Breast epithelium (tissue), 4 donors: ENCODE data around the gene LRRC15. TPM values are rescaled to one million over a fixed set of nuclear protein-coding genes. Genes with fewer than 3 reads are reported as not detected.

Experiments
- DNase-seq, 2 donors: peaks; one replicate each; pipeline ENCODE4 v3.0.0-alpha.2; 2019; ENCODE audit warnings: low spot score in 2 of 2
- H3K27ac ChIP-seq, 2 donors: fragments of 200-600 bp; sonication (generic) in 1 of 2; one replicate each; pipeline ENCODE4 v1.5.1; 2016 to 2019; ENCODE audit warnings: mild to moderate bottlenecking in 1 of 2
- H3K27me3 ChIP-seq, 2 donors: fragments of 200-600 bp; sonication (generic) in 1 of 2; one replicate each; pipeline versions ENCODE4 v1.5.1 to v1.6.0; 2017 to 2019; ENCODE audit warnings: control low read depth in 1 of 2, mild to moderate bottlenecking in 1 of 2
- H3K36me3 ChIP-seq: fragments of 200-600 bp; one replicate; pipeline ENCODE4 v1.5.1; 2019
- H3K4me1 ChIP-seq, 2 donors: fragments of 200-600 bp; sonication (generic); one replicate each; pipeline ENCODE4 v1.5.1; 2016 to 2019; ENCODE audit warnings: control low read depth in 1 of 2
- H3K4me3 ChIP-seq, 3 donors: fragments of 200-600 bp; sonication (generic); 1 replicate in 2 of 3; 2 replicates in 1 of 3; pipeline ENCODE4 v1.5.1; 2016 to 2019; ENCODE audit warnings: mild to moderate bottlenecking in 3 of 3, moderate library complexity in 2 of 3
- H3K9me3 ChIP-seq, 2 donors: fragments of 200-600 bp; sonication (generic) in 1 of 2; one replicate each; pipeline ENCODE4 v1.5.1; 2016 to 2019; ENCODE audit warnings: control low read depth in 1 of 2
- POLR2A ChIP-seq: fragments of 450-650 bp; IDR thresholded peaks from one replicate; pipeline ENCODE4 v1.6.1; 2016; ENCODE audit warnings: antibody characterized with exemption, mild to moderate bottlenecking, moderate library complexity
- POLR2AphosphoS5 ChIP-seq, 3 donors: sonication (generic); formaldehyde crosslinking; IDR thresholded peaks; one replicate each; pipeline ENCODE4 v1.6.1; 2017; ENCODE audit warnings: antibody characterized with exemption in 3 of 3
- intact Hi-C: fragments of 100-400 bp; cut with DNase I; formaldehyde crosslinking; loops from one replicate; pipeline ENCODE4 v1.15.1; 2023; ENCODE audit warnings: low total_unique reads
- total RNA-seq, 3 donors: library from RNA; depleted of rRNA; stranded (reverse); fragments of >200 nt; gene quantifications; one replicate each; pipeline ENCODE4 v1.1.0, GENCODE V29; 2016
- TF ChIP-seq, protein P1 (sequence below), 3 donors: fragments of 450-650 bp; IDR thresholded peaks; one replicate each; pipeline ENCODE4 v1.5.1; 2016 to 2017; ENCODE audit warnings: antibody characterized with exemption in 3 of 3, mild to moderate bottlenecking in 3 of 3, moderate library complexity in 3 of 3

LRRC15 gene
- total RNA-seq, 3 donors from 2014 or later = 0.15 to 0.48 (median 0.33) TPM

DNA sequence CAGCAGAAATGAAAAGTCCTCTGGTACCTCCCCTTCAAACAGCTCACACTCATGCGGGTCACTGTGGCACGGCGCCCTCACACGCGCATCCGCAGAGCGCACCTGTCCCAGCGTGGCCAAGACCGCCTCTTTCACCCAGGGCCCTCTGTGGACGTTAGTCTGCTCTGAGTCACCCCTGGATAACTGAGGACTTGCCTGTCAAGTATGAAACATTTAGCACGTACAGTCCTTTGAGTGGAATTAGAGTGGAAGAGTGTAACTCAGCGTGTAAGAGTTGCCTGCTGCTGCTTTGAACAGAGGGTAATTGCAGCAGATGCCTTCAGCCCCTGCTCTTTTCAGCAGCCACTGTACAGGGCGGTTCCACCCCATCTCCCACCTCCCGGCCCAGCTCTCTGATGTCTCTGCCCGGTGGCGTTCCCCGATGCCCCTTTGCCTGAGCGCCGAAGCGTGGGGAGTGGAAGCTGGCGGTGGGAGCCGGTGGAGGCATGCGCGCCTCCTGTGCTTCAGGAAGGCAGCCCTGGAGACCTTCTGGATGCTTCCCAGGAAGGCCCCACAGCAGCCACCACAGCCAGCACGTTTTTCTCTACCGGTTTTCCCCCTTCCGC is 41.4 kb downstream of the LRRC15 start:
- DNase-seq = no peak
- Histone ChIP-seq H3K36me3 (no peaks in the 10 kb centered on the region), H3K4me1 (no peaks in the 10 kb centered on the region), H3K4me3 (no peak overlapping the region), H3K27me3 (no peaks in the 10 kb centered on the region), H3K9me3 (no peaks in the 10 kb centered on the region), H3K27ac (no peak overlapping the region)
- TF ChIP-seq POLR2AphosphoS5 (IDR thresholded peaks at IDR 0.05) = no peak
- no peak for TF ChIP-seq POLR2A
- TF ChIP-seq, protein P1, sequence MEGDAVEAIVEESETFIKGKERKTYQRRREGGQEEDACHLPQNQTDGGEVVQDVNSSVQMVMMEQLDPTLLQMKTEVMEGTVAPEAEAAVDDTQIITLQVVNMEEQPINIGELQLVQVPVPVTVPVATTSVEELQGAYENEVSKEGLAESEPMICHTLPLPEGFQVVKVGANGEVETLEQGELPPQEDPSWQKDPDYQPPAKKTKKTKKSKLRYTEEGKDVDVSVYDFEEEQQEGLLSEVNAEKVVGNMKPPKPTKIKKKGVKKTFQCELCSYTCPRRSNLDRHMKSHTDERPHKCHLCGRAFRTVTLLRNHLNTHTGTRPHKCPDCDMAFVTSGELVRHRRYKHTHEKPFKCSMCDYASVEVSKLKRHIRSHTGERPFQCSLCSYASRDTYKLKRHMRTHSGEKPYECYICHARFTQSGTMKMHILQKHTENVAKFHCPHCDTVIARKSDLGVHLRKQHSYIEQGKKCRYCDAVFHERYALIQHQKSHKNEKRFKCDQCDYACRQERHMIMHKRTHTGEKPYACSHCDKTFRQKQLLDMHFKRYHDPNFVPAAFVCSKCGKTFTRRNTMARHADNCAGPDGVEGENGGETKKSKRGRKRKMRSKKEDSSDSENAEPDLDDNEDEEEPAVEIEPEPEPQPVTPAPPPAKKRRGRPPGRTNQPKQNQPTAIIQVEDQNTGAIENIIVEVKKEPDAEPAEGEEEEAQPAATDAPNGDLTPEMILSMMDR (IDR thresholded peaks at IDR 0.05) = no peak
- intact Hi-C loops = loop anchor here (10.0 kb wide), 1 partner anchor 1247 kb away; no protein-coding TSS in a partner anchor

DNA sequence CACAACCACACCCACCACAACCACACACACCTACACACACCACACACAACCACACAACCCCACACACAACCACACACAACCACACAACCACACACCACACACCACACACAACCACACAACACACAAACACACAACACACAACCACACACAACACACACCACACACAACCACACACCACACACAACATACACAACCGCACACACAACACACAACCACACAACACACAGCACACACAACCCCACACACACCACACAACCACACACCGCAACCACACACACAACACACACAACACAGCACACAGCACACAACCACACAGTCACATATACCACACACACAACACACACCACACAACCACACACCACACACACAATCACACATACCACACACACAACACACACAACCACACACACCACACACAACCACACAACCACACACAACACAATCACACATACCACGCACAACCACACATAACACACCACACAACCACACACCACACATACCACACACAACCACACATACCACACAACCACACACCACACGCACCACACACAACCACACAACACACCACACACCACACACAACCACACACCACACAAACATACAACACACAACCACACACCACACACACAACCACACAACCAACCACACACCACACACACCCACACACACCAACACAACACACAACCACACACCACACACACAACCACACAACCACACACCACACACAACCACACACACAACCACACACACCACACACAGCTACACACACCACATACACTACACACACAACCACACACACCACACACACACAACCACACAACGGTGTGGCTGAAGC is 42.1 kb downstream of the LRRC15 start:
- DNase-seq = no peak
- intact Hi-C loops = loop anchor here (10.0 kb wide), 1 partner anchor 1247 kb away; no protein-coding TSS in a partner anchor
- H3K4me3 ChIP-seq = no peak overlapping the region
- H3K27me3 ChIP-seq = no peaks in the 10 kb centered on the region
- H3K9me3 ChIP-seq = no peaks in the 10 kb centered on the region
- no peaks in the 10 kb centered on the region for H3K4me1 ChIP-seq
- H3K27ac ChIP-seq = no peak overlapping the region
- no peaks in the 10 kb centered on the region for H3K36me3 ChIP-seq
- TF ChIP-seq, protein P1 (IDR thresholded peaks at IDR 0.05) = no peak
- TF ChIP-seq POLR2A (no peak), POLR2AphosphoS5 (IDR thresholded peaks at IDR 0.05) (no peak)

DNA sequence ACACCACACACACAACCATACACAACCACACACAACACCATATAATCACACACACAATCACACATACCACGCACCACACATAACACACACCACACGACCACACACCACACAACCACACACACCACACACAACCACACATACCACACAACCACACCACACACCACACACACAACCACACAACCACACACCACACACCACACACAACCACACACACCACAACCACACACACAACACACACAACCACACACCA is 42.6 kb downstream of the LRRC15 start:
- Histone ChIP-seq H3K9me3 (no peaks in the 10 kb centered on the region), H3K27ac (no peak overlapping the region), H3K4me1 (no peaks in the 10 kb centered on the region), H3K27me3 (no peaks in the 10 kb centered on the region), H3K36me3 (no peaks in the 10 kb centered on the region), H3K4me3 (no peak overlapping the region)
- intact Hi-C loops = loop anchor here (10.0 kb wide), 1 partner anchor 1248 kb away; no protein-coding TSS in a partner anchor
- TF ChIP-seq, protein P1 (IDR thresholded peaks at IDR 0.05) = no peak
- TF ChIP-seq POLR2AphosphoS5 (IDR thresholded peaks at IDR 0.05) = no peak
- TF ChIP-seq POLR2A = no peak
- DNase-seq = no peak

DNA sequence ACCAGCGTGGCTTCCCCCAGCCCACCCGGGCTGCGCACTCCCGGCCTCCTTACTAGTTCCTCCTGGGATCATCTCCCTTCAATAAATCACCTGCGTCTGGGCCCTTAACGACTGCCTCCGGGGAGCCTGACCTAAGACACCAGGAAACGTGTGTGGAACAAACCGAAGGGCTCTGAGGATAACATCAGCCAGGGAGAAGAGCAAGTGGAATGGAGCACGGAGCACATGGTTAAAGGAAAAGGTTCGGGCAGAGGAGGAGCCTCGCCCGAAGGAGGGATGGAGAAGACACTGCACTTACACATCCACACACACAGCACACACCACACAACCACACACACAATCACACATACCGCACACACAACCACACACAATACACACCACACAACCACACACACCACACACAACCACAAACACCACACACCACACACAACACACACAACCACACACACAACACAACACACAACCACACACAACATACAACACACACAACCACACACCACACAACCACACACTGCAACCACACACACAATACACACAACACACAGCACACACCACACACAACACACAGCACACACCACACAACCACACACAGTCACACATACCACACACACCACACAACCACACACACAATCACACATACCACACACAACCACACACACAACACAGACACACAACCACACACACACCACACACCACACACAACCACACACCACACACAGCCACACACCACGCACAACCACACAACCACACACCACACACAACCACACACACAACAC is 43.2 kb downstream of the LRRC15 start:
- DNase-seq = no peak

More for the DNA sequence above, 43.2 kb downstream of the LRRC15 start:
- intact Hi-C loops = loop anchor here (10.0 kb wide), 1 partner anchor 1248 kb away; no protein-coding TSS in a partner anchor
- Histone ChIP-seq H3K4me3 (no peak overlapping the region), H3K9me3 (no peaks in the 10 kb centered on the region), H3K27ac (no peak overlapping the region), H3K36me3 (no peaks in the 10 kb centered on the region), H3K27me3 (no peaks in the 10 kb centered on the region), H3K4me1 (no peaks in the 10 kb centered on the region)
- TF ChIP-seq POLR2A (no peak), POLR2AphosphoS5 (IDR thresholded peaks at IDR 0.05) (no peak)
- TF ChIP-seq, protein P1 (IDR thresholded peaks at IDR 0.05) = no peak
